Loucy (cell line): Measurements from ENCODE around the gene LAPTM5.

Experiments used
- CTCF ChIP-seq: fragments of 200-600 bp; sonication (generic); conservative IDR thresholded peaks from 2 replicates; pipeline ENCODE4 v1.5.1; 2014; ENCODE audit warnings: mild to moderate bottlenecking, antibody characterized with exemption, low read length
- EZH2phosphoT487 ChIP-seq: fragments of 200-600 bp; IDR thresholded peaks from 2 replicates; pipeline ENCODE4 v1.6.1; 2018; ENCODE audit warnings: antibody characterized with exemption, mild to moderate bottlenecking, moderate library complexity, borderline replicate concordance

DNA sequence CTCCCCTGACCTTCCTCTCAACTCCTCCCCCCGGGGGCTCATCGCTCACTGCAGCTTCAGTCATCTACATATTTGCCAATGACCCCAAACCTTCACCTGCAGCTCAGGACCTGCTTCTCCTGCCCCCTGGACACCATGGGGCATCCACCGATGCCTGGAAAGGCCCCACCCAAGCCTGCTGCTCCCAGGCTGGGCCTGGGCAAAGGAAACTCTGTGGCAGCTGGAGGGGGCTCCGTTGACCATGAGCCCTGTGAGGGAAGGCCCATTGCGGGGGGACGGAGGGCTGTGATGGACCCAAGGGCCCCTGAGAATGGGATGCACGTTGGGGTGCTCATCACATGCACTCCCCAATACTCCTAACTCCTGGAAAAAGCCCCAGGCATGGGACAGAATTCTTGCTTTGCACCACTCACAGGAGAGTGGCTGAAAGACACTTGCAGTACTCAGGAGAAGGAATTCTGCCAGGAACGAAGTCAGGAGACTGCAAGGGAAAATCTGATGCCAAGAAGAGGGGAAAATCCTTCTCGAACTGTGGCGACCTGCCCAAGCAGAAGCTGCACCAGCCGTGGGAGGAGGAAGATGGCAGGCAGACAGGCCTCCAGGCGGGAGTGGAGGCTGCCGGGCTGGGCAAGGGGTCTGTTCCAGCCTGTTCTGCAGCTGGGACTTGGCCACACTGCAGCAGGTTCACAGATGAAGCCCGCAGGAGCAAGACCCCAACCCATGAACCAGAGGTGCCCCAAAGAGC is 52.6 kb downstream of the LAPTM5 start:
- no peak for TF ChIP-seq CTCF
- TF ChIP-seq EZH2phosphoT487 = no peak
